Small intestine (tissue), 7 donors: ENCODE data around the gene NOC4L. TPM values are rescaled to one million over a fixed set of nuclear protein-coding genes. Genes with fewer than 3 reads are reported as not detected.

Experiments used
- DNase-seq, 2 donors: peaks; one replicate each; pipeline versions ENCODE4 v3.0.0 to v3.0.0-alpha.2; 2013
- FAIRE-seq: peaks from 2 replicates; lab custom pipeline; 2012; peaks lifted over from hg19 to GRCh38; lab: Jason Lieb, UNC
- H3K27ac ChIP-seq, 3 donors: one replicate each; pipeline ENCODE4 v1.5.1; 2013; ENCODE audit warnings: low read length in 2 of 3, mild to moderate bottlenecking in 2 of 3, control low read depth in 1 of 3, inconsistent platforms in 1 of 3, low read depth in 1 of 3, moderate library complexity in 1 of 3
- H3K27me3 ChIP-seq, 3 donors: one replicate each; pipeline ENCODE4 v1.6.1; 2013; ENCODE audit warnings: low read length in 3 of 3, inconsistent platforms in 1 of 3; ENCODE audit not compliant: control insufficient read depth in 3 of 3, insufficient read depth in 3 of 3
- H3K36me3 ChIP-seq, 3 donors: one replicate each; pipeline ENCODE4 v1.6.1; 2013; ENCODE audit warnings: low read length in 3 of 3, inconsistent platforms in 1 of 3, low read depth in 1 of 3, mild to moderate bottlenecking in 1 of 3, moderate library complexity in 1 of 3; ENCODE audit not compliant: control insufficient read depth in 3 of 3, insufficient read depth in 2 of 3
- H3K4me1 ChIP-seq, 3 donors: one replicate each; pipeline ENCODE4 v1.6.1; 2013; ENCODE audit warnings: low read length in 2 of 3, inconsistent platforms in 1 of 3, low read depth in 1 of 3, mild to moderate bottlenecking in 1 of 3, moderate library complexity in 1 of 3; ENCODE audit not compliant: control insufficient read depth in 3 of 3, insufficient read depth in 2 of 3
- H3K4me3 ChIP-seq, 3 donors: one replicate each; pipeline ENCODE4 v1.5.1; 2013; ENCODE audit warnings: low read length in 3 of 3, control low read depth in 1 of 3, inconsistent platforms in 1 of 3, low read depth in 1 of 3, mild to moderate bottlenecking in 1 of 3, moderate library complexity in 1 of 3
- H3K9me3 ChIP-seq, 2 donors: one replicate each; pipeline ENCODE4 v1.6.1; 2013; ENCODE audit warnings: low read depth in 1 of 2, low read length in 1 of 2; ENCODE audit not compliant: control insufficient read depth in 2 of 2, insufficient read depth in 1 of 2
- WGBS, 3 donors: extraction: QIAGEN DNeasy Blood & Tissue Kit; methylation state at CpG; one replicate each; pipeline ENCODE4 v1.1.7; 2013; 5-methylcytosine and 5-hydroxymethylcytosine counted together
- polyA plus RNA-seq, 4 donors: library from polyadenylated mRNA; stranded (reverse) in 3 of 4; unstranded in 1 of 4; fragments of 200-250 nt in 3 of 4; fragments of 120-200 nt in 1 of 4; gene quantifications; one replicate each; pipeline versions ENCODE4 v1.2.1 to v1.2.3, GENCODE V29; 2013
- donor health status: healthy with polysubstance abuse.
- donor health status: control.
- donor health status: control.
- donor health status: Bipolar disorder and iron deficiency.
- donor health status: healthy.

Gene NOC4L
- polyA plus RNA-seq, 4 donors, result 13.2 to 32.4 (median 27.5) TPM

DNA sequence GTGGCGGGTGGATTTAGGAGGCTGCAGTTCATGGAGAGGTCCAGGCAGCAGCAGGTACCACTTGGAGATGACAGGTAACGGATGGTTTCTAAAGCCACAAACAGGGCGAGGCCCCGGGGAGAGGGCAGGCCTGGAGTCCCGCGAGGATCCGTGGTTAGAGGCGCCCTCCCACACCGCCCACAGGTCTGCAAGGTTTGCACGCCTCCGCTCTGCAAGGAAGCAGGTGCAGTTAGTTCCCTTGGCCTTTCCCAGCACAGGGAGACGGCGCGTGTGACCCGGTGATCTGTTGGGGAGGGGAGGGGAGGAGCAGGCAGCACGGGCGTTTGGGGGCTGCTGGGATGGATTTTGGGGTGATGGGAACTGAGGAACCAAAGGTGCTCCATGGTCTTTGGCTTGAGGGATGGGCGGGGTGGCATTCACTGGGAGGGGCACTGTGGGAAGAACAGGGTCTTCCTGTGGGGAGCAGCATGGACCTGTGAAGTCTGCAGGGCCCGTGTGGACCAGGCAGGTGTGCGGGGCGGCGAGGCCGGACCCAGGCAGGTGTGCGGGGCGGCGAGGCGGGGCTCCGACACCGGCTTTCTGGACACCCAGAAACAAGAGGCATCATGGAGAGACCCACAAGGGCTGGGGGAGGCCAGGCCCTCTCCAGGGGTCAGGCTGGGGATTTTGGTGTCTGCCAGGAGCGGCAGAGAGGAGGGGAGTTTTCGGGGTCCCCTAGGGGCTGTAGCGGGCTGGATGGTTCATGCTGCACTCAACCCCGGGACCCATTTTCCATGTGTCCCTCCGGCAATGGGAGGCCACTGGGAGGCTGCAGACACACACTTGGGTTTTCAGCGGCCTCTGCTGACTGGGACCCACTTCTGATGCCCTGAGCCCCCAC, 29.1 kb downstream of the NOC4L start:
- Histone ChIP-seq H3K27ac (no peak overlapping the region), H3K27me3 (peaks cover 0 to 12% (median 4%) of the 10 kb centered on the region in 3 donors), H3K4me1 (no peaks in the 10 kb centered on the region), H3K4me3 (no peak overlapping the region), H3K36me3 (no peaks in the 10 kb centered on the region), H3K9me3 (no peaks in the 10 kb centered on the region)
- 44 to 66% (median 47%) methylated on average over 33 to 35 of the region's 35 CpGs for WGBS, 3 donors
- no peak for FAIRE-seq
- no peak for DNase-seq

DNA sequence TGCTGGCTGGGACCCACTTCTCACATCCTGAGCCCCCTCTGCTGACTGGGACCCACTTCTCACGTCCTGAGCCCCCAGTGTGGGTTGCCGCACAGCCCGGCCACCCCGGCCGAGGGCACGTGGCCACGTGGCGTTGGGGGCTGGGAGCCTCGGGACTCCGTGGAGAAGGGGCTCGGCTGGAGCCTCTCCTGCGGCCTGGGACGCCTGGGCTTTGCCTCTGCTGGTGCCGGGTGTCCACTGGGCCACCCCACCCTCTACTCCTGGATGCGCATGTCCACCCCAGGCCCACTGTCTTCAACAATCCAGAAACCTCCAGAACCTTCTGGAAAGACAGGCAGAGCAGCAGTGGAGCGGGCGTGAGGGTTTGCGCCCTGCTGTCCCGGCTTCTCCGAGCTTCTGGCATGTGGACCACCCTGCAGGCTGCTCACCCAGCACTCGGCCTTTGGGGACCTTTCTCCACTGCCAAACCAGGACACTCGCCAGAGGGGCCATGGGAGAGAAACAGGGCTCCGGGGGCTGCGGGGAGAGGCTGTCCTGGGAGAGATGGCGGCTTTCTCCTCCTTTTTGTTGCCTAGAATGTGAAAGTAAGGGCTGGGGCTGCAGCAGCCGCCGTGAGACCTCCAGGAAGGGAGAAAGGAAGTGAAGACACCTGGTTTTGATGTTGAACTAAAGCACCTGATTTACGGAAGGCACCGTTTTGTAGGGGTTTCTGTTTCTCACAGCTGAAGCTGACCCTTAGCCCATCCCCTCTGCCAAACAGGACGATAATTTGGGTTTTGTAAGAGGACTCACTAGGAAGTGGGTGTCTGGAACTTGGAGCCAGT, 30.0 kb downstream of the NOC4L start:
- FAIRE-seq (no peak), DNase-seq (no peak)
- H3K27me3 ChIP-seq, result peaks cover 0 to 12% (median 4%) of the 10 kb centered on the region in 3 donors
- no peaks in the 10 kb centered on the region for H3K4me1 ChIP-seq
- no peak overlapping the region for H3K27ac ChIP-seq
- H3K4me3 ChIP-seq, result no peak overlapping the region
- H3K36me3 ChIP-seq, result no peaks in the 10 kb centered on the region
- H3K9me3 ChIP-seq, result no peaks in the 10 kb centered on the region
- 70 to 80% (median 73%) methylated on average over 28 to 30 of the region's 30 CpGs for WGBS, 3 donors

DNA sequence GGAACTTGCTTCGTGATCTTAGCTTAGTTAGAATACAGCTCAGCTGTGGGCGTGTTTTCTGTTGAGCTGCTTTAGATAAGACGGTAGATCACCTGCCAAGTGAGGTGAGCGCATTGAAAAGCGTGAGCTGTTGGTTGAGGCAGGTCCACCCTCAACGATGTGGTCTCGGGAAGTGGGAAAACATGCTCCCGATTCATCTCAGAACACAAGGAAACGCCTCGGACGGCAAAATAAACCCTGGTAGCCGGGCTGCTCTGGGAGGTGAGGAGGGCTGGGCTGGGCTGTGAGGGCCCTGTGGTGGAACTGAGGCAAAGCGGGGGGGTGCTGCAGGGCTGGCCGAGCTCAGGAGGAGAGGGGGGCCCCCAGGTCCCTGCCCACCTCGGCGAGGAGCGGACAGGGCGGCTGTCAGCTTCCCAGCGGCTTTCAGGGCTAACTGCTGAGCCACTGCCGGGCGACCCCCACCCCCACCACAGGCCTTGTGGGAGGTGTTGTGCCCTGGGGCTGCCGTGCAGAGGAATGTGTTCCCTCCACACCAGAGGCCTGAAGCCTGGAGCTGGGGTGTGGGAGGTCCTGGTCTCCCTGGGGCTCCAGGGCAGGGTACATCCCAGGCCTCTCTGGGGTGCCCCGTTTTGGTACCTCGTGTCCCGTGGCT, 30.7 kb downstream of the NOC4L start:
- Histone ChIP-seq H3K9me3 (no peaks in the 10 kb centered on the region), H3K36me3 (no peaks in the 10 kb centered on the region), H3K4me3 (no peak overlapping the region), H3K27me3 (peaks cover 0 to 12% (median 4%) of the 10 kb centered on the region in 3 donors), H3K27ac (no peak overlapping the region), H3K4me1 (no peaks in the 10 kb centered on the region)
- DNase-seq (peak in 1 of 2 donors; percentile 41), FAIRE-seq (no peak)
- 40 to 67% (median 40%) methylated on average over 20 to 25 of the region's 25 CpGs for WGBS, 3 donors

DNA sequence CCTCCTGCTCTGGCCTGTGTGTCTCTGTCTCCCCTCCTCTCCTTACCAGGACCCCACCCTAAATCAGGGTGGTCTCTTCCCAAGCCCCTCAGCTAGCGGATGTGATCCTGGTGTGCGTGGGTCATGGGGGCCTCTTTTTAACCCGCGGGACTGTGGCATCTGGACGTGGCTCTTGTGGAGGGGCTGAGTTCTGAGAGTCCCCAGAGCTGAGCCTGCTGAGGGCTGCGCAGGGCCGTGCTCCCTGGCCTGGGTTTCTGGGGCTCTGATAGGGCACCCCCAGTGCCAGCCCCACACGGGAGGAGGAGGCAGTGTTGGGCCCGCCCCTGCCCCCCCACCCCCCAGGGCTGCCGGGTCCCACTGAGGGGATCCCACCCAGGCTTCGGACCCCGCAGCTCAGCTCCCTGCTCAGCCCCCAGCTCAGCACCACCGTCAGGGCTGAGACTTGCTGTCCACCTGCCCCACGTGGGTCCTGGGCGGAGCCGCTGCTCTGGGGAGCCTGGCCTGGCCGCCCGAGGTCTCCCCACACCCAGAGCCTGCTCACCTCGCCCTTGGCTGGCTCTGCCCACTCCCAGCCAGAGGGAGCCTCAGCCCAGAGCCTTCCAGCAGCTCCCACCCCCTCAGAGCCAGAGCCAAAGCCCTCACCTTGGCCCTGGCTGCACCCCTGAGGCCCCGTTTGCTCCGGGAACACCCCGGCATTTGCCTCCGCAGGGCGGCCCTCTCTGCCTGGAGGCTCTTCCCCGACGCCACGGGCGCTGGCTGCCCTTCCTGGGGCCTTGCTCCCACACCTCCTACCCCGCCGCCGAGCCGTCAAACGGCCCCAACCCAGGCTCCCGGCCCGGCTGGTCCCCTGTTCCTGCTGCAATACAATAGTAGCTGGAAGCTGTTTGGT, 31.5 kb downstream of the NOC4L start:
- FAIRE-seq, result no peak
- Histone ChIP-seq H3K36me3 (no peaks in the 10 kb centered on the region), H3K9me3 (no peaks in the 10 kb centered on the region), H3K27me3 (peaks cover 0 to 14% (median 4%) of the 10 kb centered on the region in 3 donors), H3K27ac (no peak overlapping the region), H3K4me1 (no peaks in the 10 kb centered on the region), H3K4me3 (no peak overlapping the region)
- 37 to 74% (median 58%) methylated on average over 26 to 35 of the region's 35 CpGs for WGBS, 3 donors
- no peak for DNase-seq

DNA sequence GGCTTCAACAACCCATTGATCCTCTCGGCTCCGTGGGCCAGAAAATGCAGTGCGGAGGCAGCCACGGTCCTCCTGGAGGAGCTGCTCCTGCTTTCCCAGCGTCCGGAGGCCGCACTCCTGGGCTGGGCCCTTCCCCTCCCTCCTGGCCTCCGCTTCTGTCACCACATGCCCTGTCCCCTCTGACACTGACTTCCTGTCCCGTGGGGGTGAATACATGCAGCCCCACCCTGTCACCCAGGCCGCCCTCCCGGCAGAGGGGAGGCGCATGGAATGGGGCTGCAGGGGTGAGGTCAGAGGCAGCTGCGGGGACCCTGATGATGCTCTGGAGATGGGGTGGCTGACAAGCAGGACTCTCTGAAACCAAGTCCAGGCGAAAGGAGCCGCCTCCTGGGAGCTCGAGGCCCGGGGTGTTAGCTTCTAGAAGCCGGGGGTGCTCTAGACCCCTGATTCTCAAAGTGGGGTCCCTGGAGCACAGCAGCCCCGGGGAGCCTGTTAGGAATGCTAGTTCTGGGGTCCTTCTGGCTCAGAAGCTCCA, 32.2 kb downstream of the NOC4L start:
- peaks cover 0 to 16% (median 4%) of the 10 kb centered on the region in 3 donors for H3K27me3 ChIP-seq

DNA sequence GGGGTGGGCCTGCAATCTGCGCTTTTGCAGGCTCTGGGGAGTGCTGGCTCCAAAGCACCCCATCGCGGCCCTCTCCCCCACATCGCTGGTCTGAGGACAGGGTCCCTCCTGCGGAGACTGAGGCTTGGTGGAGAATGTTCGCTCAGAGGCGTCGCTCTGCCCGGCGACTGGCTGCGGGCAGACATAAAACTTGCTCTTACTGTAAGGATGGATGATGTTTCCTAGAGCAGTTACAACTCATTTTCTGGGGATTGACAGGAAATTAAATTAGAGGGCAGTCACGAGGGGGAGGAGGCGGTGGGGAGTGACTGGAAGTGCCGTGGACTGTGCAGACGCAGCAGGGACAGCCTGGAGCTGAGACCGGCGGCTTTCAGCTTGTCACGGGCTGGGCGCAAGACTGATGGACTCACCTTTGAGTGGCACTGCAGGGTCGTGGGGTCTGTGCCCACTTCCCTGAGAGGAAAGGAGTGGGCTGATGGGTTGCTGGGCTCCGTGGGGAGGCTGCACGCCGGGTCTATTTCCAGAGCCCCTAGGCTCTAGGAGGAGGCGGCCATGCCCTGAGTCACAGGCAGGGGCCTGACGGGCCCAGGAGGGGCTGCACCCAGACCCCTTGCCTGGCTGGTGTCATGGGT, 32.8 kb downstream of the NOC4L start:
- H3K27ac ChIP-seq, result no peak overlapping the region
- no peak for FAIRE-seq
- H3K36me3 ChIP-seq, result no peaks in the 10 kb centered on the region
- H3K27me3 ChIP-seq, result peaks cover 0 to 16% (median 4%) of the 10 kb centered on the region in 3 donors
- H3K4me1 ChIP-seq, result no peaks in the 10 kb centered on the region
- no peaks in the 10 kb centered on the region for H3K9me3 ChIP-seq
- no peak overlapping the region for H3K4me3 ChIP-seq
- DNase-seq, result no peak
- WGBS, 3 donors, result 80 to 83% (median 81%) methylated on average over 22 to 25 of the region's 25 CpGs

More for the DNA sequence above, 32.2 kb downstream of the NOC4L start:
- WGBS, 3 donors, result 71 to 73% (median 71%) methylated on average over 16 to 19 of the region's 19 CpGs
- H3K4me1 ChIP-seq, result no peaks in the 10 kb centered on the region
- DNase-seq, result no peak
- no peak for FAIRE-seq
- H3K9me3 ChIP-seq, result no peaks in the 10 kb centered on the region
- no peak overlapping the region for H3K4me3 ChIP-seq
- H3K27ac ChIP-seq, result no peak overlapping the region
- no peaks in the 10 kb centered on the region for H3K36me3 ChIP-seq

DNA sequence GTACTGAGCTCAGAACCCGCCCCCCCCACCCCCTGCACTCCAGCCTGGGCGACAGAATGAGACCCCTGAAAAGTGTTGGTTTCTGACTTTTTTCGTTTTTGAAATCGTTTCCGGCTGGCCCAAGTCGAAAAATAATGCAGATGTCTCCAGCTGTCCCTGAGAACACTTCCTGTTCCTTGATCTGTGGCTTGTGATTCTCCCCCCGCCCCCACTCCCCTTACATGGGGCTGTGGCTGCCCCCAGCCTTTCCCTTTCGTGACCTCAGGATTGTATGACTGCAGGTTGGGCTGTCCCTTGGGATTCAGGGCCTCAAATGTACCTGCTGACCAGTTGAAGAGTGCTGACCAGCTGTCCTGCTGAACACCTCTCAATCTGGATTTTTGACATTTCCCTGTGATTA, 34.1 kb downstream of the NOC4L start:
- H3K27ac ChIP-seq, result no peak overlapping the region
- DNase-seq (no peak), FAIRE-seq (no peak)
- H3K4me3 ChIP-seq, result no peak overlapping the region
- peaks cover 0 to 20% (median 4%) of the 10 kb centered on the region in 3 donors for H3K27me3 ChIP-seq
- no peaks in the 10 kb centered on the region for H3K36me3 ChIP-seq
- 22 to 37% (median 33%) methylated on average over 7 to 8 of the region's 8 CpGs for WGBS, 3 donors
- no peaks in the 10 kb centered on the region for H3K4me1 ChIP-seq
- peaks cover 0 to 2% of the 10 kb centered on the region in 2 donors for H3K9me3 ChIP-seq
